Measurements from ENCODE around the gene ABCA2.

GRCh38 chr9:136963341-136963740, 64.7 kb downstream of the ABCA2 start:
- TF ChIP-seq, protein P1, sequence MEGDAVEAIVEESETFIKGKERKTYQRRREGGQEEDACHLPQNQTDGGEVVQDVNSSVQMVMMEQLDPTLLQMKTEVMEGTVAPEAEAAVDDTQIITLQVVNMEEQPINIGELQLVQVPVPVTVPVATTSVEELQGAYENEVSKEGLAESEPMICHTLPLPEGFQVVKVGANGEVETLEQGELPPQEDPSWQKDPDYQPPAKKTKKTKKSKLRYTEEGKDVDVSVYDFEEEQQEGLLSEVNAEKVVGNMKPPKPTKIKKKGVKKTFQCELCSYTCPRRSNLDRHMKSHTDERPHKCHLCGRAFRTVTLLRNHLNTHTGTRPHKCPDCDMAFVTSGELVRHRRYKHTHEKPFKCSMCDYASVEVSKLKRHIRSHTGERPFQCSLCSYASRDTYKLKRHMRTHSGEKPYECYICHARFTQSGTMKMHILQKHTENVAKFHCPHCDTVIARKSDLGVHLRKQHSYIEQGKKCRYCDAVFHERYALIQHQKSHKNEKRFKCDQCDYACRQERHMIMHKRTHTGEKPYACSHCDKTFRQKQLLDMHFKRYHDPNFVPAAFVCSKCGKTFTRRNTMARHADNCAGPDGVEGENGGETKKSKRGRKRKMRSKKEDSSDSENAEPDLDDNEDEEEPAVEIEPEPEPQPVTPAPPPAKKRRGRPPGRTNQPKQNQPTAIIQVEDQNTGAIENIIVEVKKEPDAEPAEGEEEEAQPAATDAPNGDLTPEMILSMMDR (IDR thresholded peaks at IDR 0.05; ENCODE audit: low read depth, low read length, missing input control): no peak
- TF ChIP-seq JUND (IDR thresholded peaks at IDR 0.05) (no peak), REST (IDR thresholded peaks at IDR 0.05) (no peak), SP1 (IDR thresholded peaks at IDR 0.05) (no peak), TAF1 (conservative IDR thresholded peaks at IDR 0.05) (no peak), YY1 (IDR thresholded peaks at IDR 0.05) (no peak), FOXA1 (IDR thresholded peaks at IDR 0.05) (no peak), GABPA (IDR thresholded peaks at IDR 0.05 in 1 of 2, conservative IDR thresholded peaks at IDR 0.05 in 1 of 2) (no peak), RAD21 (IDR thresholded peaks at IDR 0.05) (no peak), ATF3 (IDR thresholded peaks at IDR 0.05) (no peak), MAX (IDR thresholded peaks at IDR 0.05) (no peak), EGR1 (IDR thresholded peaks at IDR 0.05; ENCODE audit: low read depth in 2 of 2) (no peak)

All from liver (tissue), 3 donors.